Natural killer cell treated with Interleukin-12 subunit alpha and Interleukin-12 subunit beta and Interleukin-15 and Interleukin-18, amount 100 ng/mL, for 72 hours (primary cell): Measurements from ENCODE around the gene PCDHGB7. TPM values are rescaled to one million over a fixed set of nuclear protein-coding genes. Genes with fewer than 3 reads are reported as not detected.
A peak's percentile ranks its signal among the peaks of the same experiment; 100 is the strongest.
"Not testable (repeated sequence)": the region's sequence is repeated elsewhere in the genome, so short reads cannot be mapped to it uniquely, and the experiment has no call there.

Experiments
- ATAC-seq, 2 donors: fragments of 150-1000 bp; cut with Tn5 transposase in 1 of 2; sonication (Bioruptor Pico), chemical (Tn5 transposase) in 1 of 2; 2 replicates each; pipeline ENCODE4 v1.10.0; 2021
- DNase-seq: peaks from one replicate; pipeline ENCODE4 v3.0.0; 2022; ENCODE audit warnings: low spot score
- H3K27ac Mint-ChIP-seq, 2 donors: 1 replicate in 1 of 2; 2 replicates in 1 of 2; pipeline ENCODE4 v1.8.0; 2022; ENCODE audit warnings: mixed read lengths in 2 of 2, mild to moderate bottlenecking in 1 of 2, moderate library complexity in 1 of 2
- H3K27me3 Mint-ChIP-seq, 2 donors: 1 replicate in 1 of 2; 2 replicates in 1 of 2; pipeline ENCODE4 v1.8.0; 2022; ENCODE audit warnings: mixed read lengths in 2 of 2
- H3K36me3 Mint-ChIP-seq: one replicate; pipeline ENCODE4 v1.8.0; 2022; ENCODE audit warnings: mixed read lengths
- H3K4me1 Mint-ChIP-seq, 2 donors: 1 replicate in 1 of 2; 2 replicates in 1 of 2; pipeline ENCODE4 v1.8.0; 2022; ENCODE audit warnings: low read depth in 2 of 2, mixed read lengths in 2 of 2, mild to moderate bottlenecking in 1 of 2
- H3K4me3 Mint-ChIP-seq: one replicate; pipeline ENCODE4 v1.8.0; 2022; ENCODE audit warnings: mixed read lengths
- H3K9me3 Mint-ChIP-seq: 2 replicates; pipeline ENCODE4 v1.8.0; 2022; ENCODE audit warnings: mixed read lengths
- total RNA-seq, 2 donors: library from RNA; stranded (reverse); gene quantifications; one replicate each; pipeline ENCODE4 v1.2.3, GENCODE V29; 2022

PCDHGB7 gene
- total RNA-seq, 2 donors from 2014 or later: 0.33 to 0.95 TPM

- Mint-ChIP-seq H3K36me3 (peaks cover 14% of the 10 kb centered on the region), H3K4me1 (peaks cover 0 to 4% of the 10 kb centered on the region in 2 donors), H3K4me3 (no peak overlapping the region), H3K27ac (no peak overlapping the region), H3K27me3 (peaks cover 39 to 71% of the 10 kb centered on the region in 2 donors), H3K9me3 (no peaks in the 10 kb centered on the region)
- ATAC-seq: no peak
- DNase-seq: no peak
Observed at GRCh38 chr5:141388661-141389060, 28.8 kb upstream of the PCDHGB7 start.

DNA sequence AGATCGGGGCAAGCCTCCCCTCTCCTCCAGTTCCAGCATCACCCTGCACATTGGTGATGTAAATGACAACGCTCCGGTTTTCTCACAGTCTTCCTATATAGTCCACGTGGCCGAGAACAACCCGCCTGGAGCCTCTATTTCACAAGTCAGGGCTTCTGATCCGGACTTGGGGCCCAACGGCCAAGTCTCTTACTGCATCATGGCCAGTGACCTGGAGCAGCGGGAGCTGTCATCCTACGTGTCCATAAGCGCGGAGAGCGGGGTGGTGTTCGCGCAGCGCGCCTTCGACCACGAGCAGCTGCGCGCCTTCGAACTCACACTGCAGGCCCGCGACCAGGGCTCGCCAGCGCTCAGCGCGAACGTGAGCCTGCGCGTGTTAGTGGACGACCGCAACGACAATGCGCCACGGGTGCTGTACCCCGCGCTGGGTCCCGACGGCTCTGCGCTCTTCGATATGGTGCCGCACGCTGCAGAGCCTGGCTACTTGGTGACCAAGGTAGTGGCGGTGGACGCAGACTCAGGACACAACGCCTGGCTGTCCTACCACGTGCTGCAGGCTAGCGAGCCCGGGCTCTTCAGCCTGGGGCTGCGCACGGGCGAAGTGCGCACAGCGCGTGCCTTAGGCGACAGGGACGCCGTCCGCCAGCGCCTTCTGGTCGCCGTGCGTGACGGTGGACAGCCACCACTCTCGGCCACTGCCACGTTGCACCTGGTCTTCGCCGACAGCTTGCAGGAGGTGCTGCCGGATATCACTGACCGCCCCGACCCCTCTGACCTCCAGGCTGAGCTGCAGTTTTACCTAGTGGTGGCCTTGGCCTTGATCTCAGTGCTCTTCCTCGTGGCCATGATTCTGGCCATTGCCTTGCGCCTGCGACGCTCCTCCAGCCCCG, 28.1 kb upstream of the PCDHGB7 start:
- Mint-ChIP-seq H3K27me3 (peaks cover 43 to 74% of the 10 kb centered on the region in 2 donors), H3K4me1 (peaks cover 0 to 4% of the 10 kb centered on the region in 2 donors), H3K36me3 (peaks cover 19% of the 10 kb centered on the region), H3K4me3 (no peak overlapping the region), H3K9me3 (no peaks in the 10 kb centered on the region), H3K27ac (no peak overlapping the region)
- ATAC-seq: no peak
- DNase-seq: no peak

DNA sequence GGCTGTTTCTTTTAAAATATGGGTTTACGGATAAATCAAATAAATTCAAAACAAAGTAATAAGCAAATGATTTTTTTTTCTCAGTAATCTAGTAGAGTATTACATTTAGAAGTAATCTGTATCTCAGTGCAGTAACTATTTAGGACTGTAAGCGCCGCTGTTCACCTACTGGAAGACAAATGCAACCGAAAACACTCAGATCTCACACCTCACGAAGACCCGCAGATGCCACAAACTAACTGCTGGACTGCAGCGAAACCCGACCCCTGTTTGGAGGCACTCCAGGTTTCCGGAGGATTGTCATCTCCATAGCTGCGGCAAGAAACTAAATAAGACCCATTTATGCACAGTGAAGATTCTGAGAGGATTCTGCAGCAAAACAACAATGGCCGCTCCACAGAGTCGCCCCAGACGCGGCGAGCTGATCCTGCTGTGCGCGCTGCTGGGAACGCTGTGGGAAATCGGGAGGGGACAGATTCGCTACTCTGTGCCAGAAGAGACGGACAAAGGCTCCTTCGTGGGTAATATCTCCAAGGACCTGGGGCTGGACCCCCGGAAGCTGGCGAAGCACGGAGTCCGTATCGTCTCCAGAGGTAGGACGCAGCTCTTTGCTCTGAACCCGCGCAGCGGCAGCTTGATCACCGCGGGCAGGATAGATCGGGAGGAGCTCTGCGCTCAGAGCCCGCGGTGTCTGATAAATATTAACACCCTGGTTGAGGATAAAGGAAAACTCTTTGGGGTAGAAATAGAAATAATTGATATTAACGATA, 24.9 kb upstream of the PCDHGB7 start, which contains the start of gene PCDHGA8:
TSS of gene PCDHGA8 (plus strand) at position 205 of the 770 bp plus-strand sequence. CDS start at position 386, 181 bp downstream.
- peaks cover 24% of the 10 kb centered on the region for H3K36me3 Mint-ChIP-seq
- ATAC-seq (no peak), DNase-seq (no peak)
- peaks cover 0 to 4% of the 10 kb centered on the region in 2 donors for H3K4me1 Mint-ChIP-seq
- H3K27me3 Mint-ChIP-seq: peaks cover 41 to 70% of the 10 kb centered on the region in 2 donors
- H3K27ac Mint-ChIP-seq: no peak within 1 kb of the TSS
- H3K9me3 Mint-ChIP-seq: no peaks in the 10 kb centered on the region
- no peak within 1 kb of the TSS for H3K4me3 Mint-ChIP-seq

DNA sequence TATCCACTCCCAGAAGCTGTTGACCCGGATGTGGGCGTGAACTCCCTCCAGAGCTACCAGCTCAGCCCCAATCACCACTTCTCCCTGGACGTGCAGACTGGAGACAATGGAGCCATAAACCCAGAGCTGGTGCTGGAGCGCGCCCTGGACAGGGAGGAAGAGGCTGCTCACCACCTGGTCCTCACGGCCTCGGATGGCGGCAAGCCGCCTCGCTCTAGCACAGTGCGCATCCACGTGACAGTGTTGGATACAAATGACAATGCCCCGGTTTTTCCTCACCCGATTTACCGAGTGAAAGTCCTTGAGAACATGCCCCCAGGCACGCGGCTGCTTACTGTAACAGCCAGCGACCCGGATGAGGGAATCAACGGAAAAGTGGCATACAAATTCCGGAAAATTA, 24.2 kb upstream of the PCDHGB7 start:
- Mint-ChIP-seq H3K4me1 (peaks cover 0 to 4% of the 10 kb centered on the region in 2 donors), H3K9me3 (no peaks in the 10 kb centered on the region), H3K27ac (no peak overlapping the region), H3K4me3 (no peak overlapping the region), H3K27me3 (peaks cover 40 to 68% of the 10 kb centered on the region in 2 donors), H3K36me3 (peaks cover 23% of the 10 kb centered on the region)
- no peak for DNase-seq
- ATAC-seq: no peak

DNA sequence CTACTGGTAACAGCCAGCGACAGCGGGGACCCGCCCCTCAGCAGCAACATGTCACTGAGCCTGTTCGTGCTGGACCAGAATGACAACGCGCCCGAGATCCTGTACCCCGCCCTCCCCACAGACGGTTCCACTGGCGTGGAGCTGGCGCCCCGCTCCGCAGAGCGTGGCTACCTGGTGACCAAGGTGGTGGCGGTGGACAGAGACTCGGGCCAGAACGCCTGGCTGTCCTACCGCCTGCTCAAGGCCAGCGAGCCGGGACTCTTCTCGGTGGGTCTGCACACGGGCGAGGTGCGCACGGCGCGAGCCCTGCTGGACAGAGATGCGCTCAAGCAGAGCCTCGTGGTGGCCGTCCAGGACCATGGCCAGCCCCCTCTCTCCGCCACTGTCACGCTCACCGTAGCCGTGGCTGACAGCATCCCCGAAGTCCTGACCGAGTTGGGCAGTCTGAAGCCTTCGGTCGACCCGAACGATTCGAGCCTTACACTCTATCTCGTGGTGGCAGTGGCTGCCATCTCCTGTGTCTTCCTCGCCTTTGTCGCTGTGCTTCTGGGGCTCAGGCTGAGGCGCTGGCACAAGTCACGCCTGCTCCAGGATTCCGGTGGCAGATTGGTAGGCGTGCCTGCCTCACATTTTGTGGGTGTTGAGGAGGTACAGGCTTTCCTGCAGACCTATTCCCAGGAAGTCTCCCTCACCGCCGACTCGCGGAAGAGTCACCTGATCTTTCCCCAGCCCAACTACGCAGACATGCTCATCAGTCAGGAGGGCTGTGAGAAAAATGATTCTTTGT, 22.9 kb upstream of the PCDHGB7 start:
- not testable (repeated sequence) for ATAC-seq, H3K4me3 Mint-ChIP-seq, H3K9me3 Mint-ChIP-seq, H3K4me1 Mint-ChIP-seq, H3K27ac Mint-ChIP-seq, DNase-seq
- peaks cover 39 to 69% of the 10 kb centered on the region in 2 donors for H3K27me3 Mint-ChIP-seq
- H3K36me3 Mint-ChIP-seq: peaks cover 16% of the 10 kb centered on the region

DNA sequence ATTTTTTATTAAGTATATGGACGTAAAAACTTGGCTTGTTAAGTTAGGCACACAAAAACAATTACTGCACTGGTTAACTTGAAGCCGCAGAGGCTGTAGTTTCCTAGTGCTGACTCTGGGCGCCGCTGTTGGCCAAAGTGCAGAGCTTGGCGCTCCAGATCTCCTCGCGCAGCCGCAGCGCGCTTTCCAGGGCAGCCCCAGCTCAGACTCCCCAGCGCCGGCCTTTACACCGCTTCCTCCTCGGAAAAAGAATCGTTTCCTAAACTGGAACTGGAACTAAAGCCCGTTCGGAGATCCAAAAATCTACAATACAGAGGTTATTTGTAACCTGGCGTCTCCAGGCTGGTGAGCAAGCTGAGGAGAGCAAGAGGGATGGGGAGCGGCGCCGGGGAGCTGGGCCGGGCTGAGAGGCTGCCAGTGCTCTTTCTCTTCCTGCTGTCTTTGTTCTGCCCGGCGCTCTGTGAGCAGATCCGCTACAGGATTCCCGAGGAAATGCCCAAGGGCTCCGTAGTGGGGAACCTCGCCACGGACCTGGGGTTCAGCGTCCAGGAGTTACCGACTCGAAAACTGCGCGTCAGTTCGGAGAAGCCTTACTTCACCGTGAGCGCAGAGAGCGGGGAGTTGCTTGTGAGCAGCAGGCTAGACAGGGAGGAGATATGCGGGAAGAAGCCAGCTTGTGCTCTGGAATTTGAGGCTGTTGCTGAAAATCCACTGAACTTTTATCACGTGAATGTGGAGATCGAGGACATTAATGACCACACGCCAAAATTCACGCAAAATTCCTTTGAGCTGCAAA, 19.5 kb upstream of the PCDHGB7 start, which contains the start of gene PCDHGB5:
TSS of gene PCDHGB5 (plus strand) at position 192 of the 796 bp plus-strand sequence. CDS start at position 373, 181 bp downstream.
- peak; percentile 89 to 92 for ATAC-seq
- H3K27me3 Mint-ChIP-seq: peaks cover 38 to 57% of the 10 kb centered on the region in 2 donors
- not testable (repeated sequence) for DNase-seq, H3K27ac Mint-ChIP-seq, H3K4me1 Mint-ChIP-seq, H3K9me3 Mint-ChIP-seq
- H3K4me3 Mint-ChIP-seq: peak within 1 kb of the TSS; percentile 34
- peaks cover 17% of the 10 kb centered on the region for H3K36me3 Mint-ChIP-seq

- Mint-ChIP-seq H3K4me1 (peaks cover 6 to 10% of the 10 kb centered on the region in 2 donors), H3K27me3 (peaks cover 36 to 55% of the 10 kb centered on the region in 2 donors), H3K9me3 (peaks cover 4% of the 10 kb centered on the region), H3K36me3 (peaks cover 17% of the 10 kb centered on the region), H3K27ac (no peak overlapping the region), H3K4me3 (peak overlapping the region; percentile 15)
- DNase-seq (no peak), ATAC-seq (no peak)
Observed at GRCh38 chr5:141398608-141399007, 18.9 kb upstream of the PCDHGB7 start.

GRCh38 chr5:141399555-141400258, 17.8 kb upstream of the PCDHGB7 start:
- no peak for ATAC-seq
- Mint-ChIP-seq H3K27ac (no peak overlapping the region), H3K9me3 (peaks cover 4% of the 10 kb centered on the region), H3K4me1 (peaks cover 6 to 10% of the 10 kb centered on the region in 2 donors), H3K36me3 (peaks cover 12% of the 10 kb centered on the region), H3K4me3 (peak overlapping the region; percentile 12), H3K27me3 (peaks cover 38 to 56% of the 10 kb centered on the region in 2 donors)
- no peak for DNase-seq

DNA sequence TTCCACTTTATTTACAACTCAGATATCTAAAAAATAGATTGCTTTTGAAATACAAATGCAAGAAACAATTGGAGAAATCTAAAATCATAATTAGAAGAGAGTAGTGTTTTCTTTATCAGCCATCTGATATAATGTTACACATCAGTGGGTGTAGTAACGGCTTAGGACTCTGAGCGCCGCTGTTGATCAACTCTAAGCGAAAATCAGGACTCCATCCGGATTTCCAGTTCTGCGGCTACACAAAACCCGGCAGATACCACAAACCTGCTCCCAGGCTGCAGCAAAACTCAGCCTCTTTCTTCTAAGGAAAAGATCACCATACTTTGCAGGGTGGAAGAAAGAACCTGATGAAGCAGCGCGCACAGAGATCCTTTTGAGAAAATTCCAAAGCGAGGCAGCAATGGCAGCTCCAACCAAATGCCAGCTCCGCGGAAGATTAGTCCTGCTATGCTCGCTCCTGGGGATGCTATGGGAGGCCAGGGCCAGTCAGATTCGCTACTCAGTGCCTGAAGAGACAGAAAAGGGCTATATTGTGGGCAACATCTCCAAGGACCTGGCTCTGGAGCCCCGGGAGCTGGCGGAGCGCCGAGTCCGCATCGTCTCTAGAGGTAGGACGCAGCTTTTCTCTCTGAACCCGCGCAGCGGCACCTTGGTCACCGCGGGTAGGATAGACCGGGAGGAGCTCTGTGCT, 14.8 kb upstream of the PCDHGB7 start, which contains the start of gene PCDHGA9:
TSS of gene PCDHGA9 (plus strand) at position 226 of the 691 bp plus-strand sequence. CDS start at position 401, 175 bp downstream.
- H3K27me3 Mint-ChIP-seq: peaks cover 34 to 54% of the 10 kb centered on the region in 2 donors

DNA sequence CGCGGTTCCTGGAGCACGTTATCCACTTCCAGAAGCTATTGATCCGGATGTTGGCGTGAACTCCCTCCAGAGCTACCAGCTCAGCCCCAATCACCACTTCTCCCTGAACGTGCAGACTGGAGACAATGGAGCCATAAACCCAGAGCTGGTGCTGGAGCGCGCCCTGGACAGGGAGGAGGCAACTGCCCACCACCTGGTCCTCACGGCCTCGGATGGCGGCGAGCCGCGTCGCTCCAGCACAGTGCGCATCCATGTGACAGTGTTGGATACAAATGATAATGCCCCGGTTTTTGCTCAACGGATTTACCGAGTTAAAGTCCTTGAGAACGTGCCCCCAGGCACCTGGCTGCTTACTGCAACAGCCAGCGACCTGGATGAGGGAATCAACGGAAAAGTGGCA, 14.1 kb upstream of the PCDHGB7 start:
- ATAC-seq (no peak), DNase-seq (no peak)
- peaks cover 36 to 61% of the 10 kb centered on the region in 2 donors for H3K27me3 Mint-ChIP-seq
- peaks cover 11% of the 10 kb centered on the region for H3K36me3 Mint-ChIP-seq
- H3K4me1 Mint-ChIP-seq: peaks cover 15 to 16% of the 10 kb centered on the region in 2 donors
- peaks cover 4% of the 10 kb centered on the region for H3K9me3 Mint-ChIP-seq
- H3K4me3 Mint-ChIP-seq: no peak overlapping the region
- H3K27ac Mint-ChIP-seq: no peak overlapping the region

More for the DNA sequence above, 14.8 kb upstream of the PCDHGB7 start, which contains the start of gene PCDHGA9:
- Mint-ChIP-seq H3K4me1 (peaks cover 11 to 12% of the 10 kb centered on the region in 2 donors), H3K36me3 (peaks cover 6% of the 10 kb centered on the region), H3K27ac (no peak within 1 kb of the TSS), H3K9me3 (peaks cover 4% of the 10 kb centered on the region), H3K4me3 (peak within 1 kb of the TSS; percentile 43)
- ATAC-seq (no peak), DNase-seq (no peak)

- H3K4me3 Mint-ChIP-seq: peak within 1 kb of the TSS; percentile 76
- peaks cover 19% of the 10 kb centered on the region for H3K36me3 Mint-ChIP-seq
- not testable (repeated sequence) for H3K9me3 Mint-ChIP-seq
- peaks cover 20% of the 10 kb centered on the region in 2 donors for H3K4me1 Mint-ChIP-seq
- peaks cover 24 to 60% of the 10 kb centered on the region in 2 donors for H3K27me3 Mint-ChIP-seq
- peak within 1 kb of the TSS; percentile 9 to 35 for H3K27ac Mint-ChIP-seq
- ATAC-seq: peak; percentile 80 to 92
- peak; percentile 75 for DNase-seq
Observed at GRCh38 chr5:141407790-141408505, 9.5 kb upstream of the PCDHGB7 start, which contains the start of gene PCDHGB6. PCDHGB6 (plus strand) TSS chr5:141408021; CDS start chr5:141408203, 182 bp downstream.
